CD4-positive, alpha-beta memory T cell (primary cell): ENCODE results near the gene CERS6. TPM values are rescaled to one million over a fixed set of nuclear protein-coding genes. Genes with fewer than 3 reads are reported as not detected.

Experiments used
- CTCF ChIA-PET: fragments of 350-600 bp; sonication (Branson Sonifier 250); formaldehyde crosslinking; loops from one replicate; lab custom pipeline; 2021; ENCODE audit warnings: inconsistent platforms; ENCODE audit not compliant: partially characterized antibody; lab: Charles Lee
- POLR2A ChIA-PET: fragments of 350-600 bp; sonication (Branson Sonifier 250); formaldehyde crosslinking; loops from one replicate; lab custom pipeline; 2021; ENCODE audit not compliant: partially characterized antibody; lab: Charles Lee
- DNase-seq, 5 donors: peaks; one replicate each; pipeline versions ENCODE4 v3.0.0 to v3.0.0-alpha.2; 2020 to 2022; ENCODE audit warnings: mixed read lengths in 1 of 5
- H3K27ac ChIP-seq: one replicate; pipeline ENCODE4 v1.7.0; 2013; ENCODE audit warnings: low read depth, low read length
- H3K27me3 ChIP-seq: 2 replicates; pipeline ENCODE4 v1.7.0; 2013; ENCODE audit warnings: mild to moderate bottlenecking, low read length, moderate library complexity; ENCODE audit not compliant: insufficient read depth
- H3K36me3 ChIP-seq: 2 replicates; pipeline ENCODE4 v1.7.0; 2013; ENCODE audit warnings: mild to moderate bottlenecking, low read length, moderate library complexity; ENCODE audit not compliant: insufficient read depth
- H3K4me1 ChIP-seq: 2 replicates; pipeline ENCODE4 v1.7.0; 2013; ENCODE audit warnings: mild to moderate bottlenecking, low read length, moderate library complexity; ENCODE audit not compliant: insufficient read depth
- H3K4me3 ChIP-seq, 2 donors: one replicate each; pipeline ENCODE4 v1.7.0; 2013; ENCODE audit warnings: low read length in 2 of 2, mild to moderate bottlenecking in 1 of 2
- H3K9me3 ChIP-seq, 2 donors: one replicate each; pipeline ENCODE4 v1.7.0; 2013; ENCODE audit warnings: low read length in 2 of 2, control low read depth in 1 of 2; ENCODE audit not compliant: control insufficient read depth in 1 of 2
- H3K27ac Mint-ChIP-seq, 7 donors: one replicate each; pipeline ENCODE4 v1.8.0; 2020 to 2021; ENCODE audit warnings: mixed read lengths in 7 of 7, mild to moderate bottlenecking in 6 of 7, inconsistent platforms in 3 of 7, moderate library complexity in 3 of 7
- H3K27me3 Mint-ChIP-seq, 2 donors: one replicate each; pipeline ENCODE4 v1.8.0; 2020 to 2021; ENCODE audit warnings: mixed read lengths in 2 of 2
- H3K36me3 Mint-ChIP-seq, 2 donors: one replicate each; pipeline ENCODE4 v1.8.0; 2020 to 2021; ENCODE audit warnings: mixed read lengths in 2 of 2, inconsistent platforms in 1 of 2, mild to moderate bottlenecking in 1 of 2
- H3K4me1 Mint-ChIP-seq, 4 donors: one replicate each; pipeline ENCODE4 v1.8.0; 2020 to 2021; ENCODE audit warnings: mixed read lengths in 4 of 4, mild to moderate bottlenecking in 1 of 4
- H3K4me3 Mint-ChIP-seq, 8 donors: one replicate each; pipeline ENCODE4 v1.8.0; 2020 to 2021; ENCODE audit warnings: mixed read lengths in 8 of 8, mild to moderate bottlenecking in 7 of 8, moderate library complexity in 6 of 8, inconsistent platforms in 3 of 8
- H3K9me3 Mint-ChIP-seq, 8 donors: one replicate each; pipeline ENCODE4 v1.8.0; 2020 to 2021; ENCODE audit warnings: mixed read lengths in 8 of 8, mild to moderate bottlenecking in 5 of 8, inconsistent platforms in 3 of 8, moderate library complexity in 1 of 8
- intact Hi-C: fragments of 100-400 bp; cut with micrococcal nuclease; formaldehyde crosslinking; loops from one replicate; pipeline ENCODE4 v1.15.1; 2023
- polyA plus RNA-seq, 2 donors: library from polyadenylated mRNA; unstranded; fragments of 300-500 nt; fragmentation: Illumina TruSeq; gene quantifications; one replicate each; pipeline ENCODE4 v1.2.3, GENCODE V29; 2021
- total RNA-seq, 2 experiments: library from RNA; stranded (reverse); gene quantifications; one replicate each; pipeline ENCODE4 v1.2.3, GENCODE V29; 2021

CERS6 gene
- total and polyA plus RNA-seq, 4 experiments from 2014 or later = 5.1 to 11.3 (median 7.6) TPM

DNA sequence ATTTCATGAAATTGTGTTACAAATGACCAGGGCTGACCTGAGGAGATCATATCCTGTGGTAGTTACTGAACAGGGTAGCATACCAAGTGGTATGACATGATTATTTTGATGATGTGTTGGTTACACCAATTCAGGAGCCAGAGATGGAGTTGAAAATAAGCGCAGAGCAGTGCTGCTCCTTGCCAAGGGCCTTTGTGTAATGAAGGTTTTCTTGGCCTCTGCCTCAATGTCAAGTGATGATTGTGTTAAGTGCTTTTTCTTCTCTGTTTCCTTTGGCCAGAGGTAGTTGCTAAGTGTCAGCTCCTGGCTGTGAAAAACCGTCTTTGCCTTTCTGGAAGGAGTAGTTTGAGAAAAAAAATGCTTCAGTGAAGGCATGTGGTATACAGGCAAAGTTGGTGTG, 131.2 kb downstream of the CERS6 start:
- ChIA-PET CTCF (no interaction called here), POLR2A (no interaction called here)
- Mint-ChIP-seq H3K27ac (no peak overlapping the region), H3K4me3 (no peak overlapping the region), H3K4me1 (peaks cover 12 to 20% (median 16%) of the 10 kb centered on the region in 4 donors), H3K27me3 (no peaks in the 10 kb centered on the region), H3K9me3 (no peaks in the 10 kb centered on the region), H3K36me3 (peaks cover 0 to 4% of the 10 kb centered on the region in 2 donors)
- DNase-seq = no peak
- Histone ChIP-seq H3K4me1 (peaks cover 13% of the 10 kb centered on the region), H3K27ac (no peak overlapping the region), H3K27me3 (no peaks in the 10 kb centered on the region), H3K36me3 (no peaks in the 10 kb centered on the region), H3K9me3 (no peaks in the 10 kb centered on the region), H3K4me3 (no peak overlapping the region)
- intact Hi-C loops = no loop called here

DNA sequence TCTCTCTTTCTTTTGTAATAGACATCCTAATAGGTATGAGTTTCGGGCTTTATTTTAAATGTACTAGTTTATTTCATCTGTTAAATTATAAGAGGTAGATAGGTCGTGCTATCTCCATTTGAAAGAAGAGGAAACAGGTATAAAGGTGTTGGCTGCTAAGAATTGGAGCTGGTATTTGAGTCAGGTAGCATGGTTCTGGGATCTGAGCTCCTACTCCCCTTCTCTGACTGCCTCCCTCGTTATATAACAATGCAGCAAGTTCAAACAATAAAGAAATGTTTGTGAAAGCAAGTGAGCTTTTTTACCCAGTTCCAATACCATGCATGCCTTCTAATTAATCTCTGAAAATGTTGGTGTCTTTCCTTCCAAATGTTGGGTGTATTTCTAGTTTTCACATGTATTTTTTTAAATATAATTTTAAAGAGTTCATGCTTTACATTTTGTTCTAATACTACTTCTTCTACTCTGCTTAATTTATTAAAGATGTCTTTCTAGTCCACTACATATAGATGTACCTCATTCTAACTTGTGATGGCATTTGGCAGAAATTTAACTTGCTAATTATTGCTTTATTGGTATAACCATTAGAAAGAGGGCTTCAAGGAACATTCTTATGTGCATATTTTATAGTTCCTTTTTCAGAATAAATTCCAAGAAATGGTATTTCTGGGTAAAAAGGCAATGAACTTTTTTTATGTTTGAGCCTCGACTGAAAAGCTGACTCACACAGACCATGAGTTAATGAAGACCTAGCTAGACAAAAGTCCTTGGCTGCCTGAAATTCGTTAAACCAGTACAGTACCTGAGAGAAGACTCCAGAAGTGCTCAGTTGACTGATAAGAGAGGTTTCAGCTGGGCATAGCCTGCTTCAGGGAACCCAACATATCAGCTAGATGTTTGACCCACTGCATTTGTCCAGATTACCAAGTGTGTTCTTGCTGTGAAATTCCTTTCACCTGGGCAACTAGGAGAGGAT, 133.5 kb downstream of the CERS6 start:
- Histone ChIP-seq H3K4me1 (peaks cover 3% of the 10 kb centered on the region), H3K27me3 (no peaks in the 10 kb centered on the region), H3K4me3 (no peak overlapping the region), H3K36me3 (no peaks in the 10 kb centered on the region), H3K27ac (no peak overlapping the region), H3K9me3 (no peaks in the 10 kb centered on the region)
- DNase-seq = no peak
- Mint-ChIP-seq H3K36me3 (peaks cover 0 to 4% of the 10 kb centered on the region in 2 donors), H3K4me3 (no peak overlapping the region), H3K4me1 (peaks cover 5 to 10% (median 9%) of the 10 kb centered on the region in 4 donors), H3K27me3 (no peaks in the 10 kb centered on the region), H3K9me3 (no peaks in the 10 kb centered on the region), H3K27ac (no peak overlapping the region)
- ChIA-PET CTCF (no interaction called here), POLR2A (interaction anchor here (0.6 kb wide), 1 partner anchor 297 kb away, joined by 3 read pairs; no protein-coding TSS in a partner anchor)
- intact Hi-C loops = no loop called here

DNA sequence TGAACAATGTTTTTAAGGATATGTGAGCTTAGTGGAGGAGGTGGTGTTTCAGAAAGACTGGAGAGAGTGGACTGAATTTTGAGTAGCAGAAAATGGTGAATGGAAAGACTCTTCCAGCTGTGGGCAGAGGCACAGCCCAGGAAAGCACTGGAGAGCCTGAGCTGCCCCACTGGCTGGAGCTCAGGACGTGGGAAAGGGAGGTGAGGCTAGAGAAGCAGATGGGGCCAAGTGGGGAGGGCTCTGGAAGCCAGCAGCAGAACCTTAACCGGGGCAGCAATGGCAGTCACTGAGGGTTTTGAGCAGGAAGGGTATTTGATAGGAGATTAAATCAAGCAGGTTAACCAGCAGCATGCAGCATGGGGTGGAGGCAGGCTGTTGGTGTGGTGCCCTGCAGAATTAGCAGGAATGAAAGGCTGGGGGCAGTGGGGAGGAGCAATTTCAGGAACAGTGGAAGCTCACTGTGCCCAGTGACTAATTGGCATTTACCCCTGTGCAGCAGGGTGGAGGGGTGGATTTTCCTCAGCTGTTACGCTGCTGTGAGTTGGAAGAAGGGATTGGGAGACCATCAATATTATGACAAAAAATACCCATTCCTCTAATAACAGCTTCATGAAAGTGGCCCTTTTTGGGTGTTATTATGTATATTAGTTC, 136.2 kb downstream of the CERS6 start:
- no peak overlapping the region for H3K27ac ChIP-seq
- intact Hi-C loops = no loop called here
- ChIA-PET CTCF (no interaction called here), POLR2A (no interaction called here)
- Mint-ChIP-seq H3K27me3 (no peaks in the 10 kb centered on the region), H3K9me3 (no peaks in the 10 kb centered on the region), H3K4me1 (peaks cover 14 to 22% (median 20%) of the 10 kb centered on the region in 4 donors), H3K36me3 (no peaks in the 10 kb centered on the region), H3K27ac (peak overlapping the region in 3 of 7 donors; percentile 25 to 62 (median 53)), H3K4me3 (no peak overlapping the region)
- H3K4me3 ChIP-seq = no peak overlapping the region
- no peak for DNase-seq
- H3K4me1 ChIP-seq = peaks cover 10% of the 10 kb centered on the region
- no peaks in the 10 kb centered on the region for H3K9me3 ChIP-seq
- no peaks in the 10 kb centered on the region for H3K36me3 ChIP-seq
- no peaks in the 10 kb centered on the region for H3K27me3 ChIP-seq

DNA sequence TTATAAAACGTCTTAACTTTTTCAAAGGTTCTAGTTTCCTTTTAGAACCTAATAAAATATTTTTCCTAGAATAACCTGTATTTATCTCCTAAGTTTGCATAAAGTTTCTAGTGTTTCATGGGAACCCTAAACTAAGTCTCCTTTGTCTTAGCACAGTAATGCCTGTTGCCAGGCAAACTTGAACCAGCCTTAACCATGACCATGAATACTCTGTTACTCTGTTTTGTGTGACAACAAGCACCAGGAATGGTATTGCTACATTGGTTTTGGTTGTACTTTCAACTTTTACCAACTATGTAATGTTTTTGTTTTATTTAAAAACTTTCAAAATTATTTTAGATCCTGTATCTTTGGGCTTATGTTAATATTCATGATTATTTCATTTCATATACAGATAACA, 137.6 kb downstream of the CERS6 start:
- Mint-ChIP-seq H3K36me3 (no peaks in the 10 kb centered on the region), H3K27me3 (no peaks in the 10 kb centered on the region), H3K4me3 (no peak overlapping the region), H3K27ac (no peak overlapping the region), H3K9me3 (no peaks in the 10 kb centered on the region), H3K4me1 (peaks cover 14 to 22% (median 20%) of the 10 kb centered on the region in 4 donors)
- ChIA-PET POLR2A (no interaction called here), CTCF (no interaction called here)
- Histone ChIP-seq H3K36me3 (no peaks in the 10 kb centered on the region), H3K4me1 (peaks cover 10% of the 10 kb centered on the region), H3K27me3 (no peaks in the 10 kb centered on the region), H3K9me3 (no peaks in the 10 kb centered on the region), H3K4me3 (no peak overlapping the region), H3K27ac (no peak overlapping the region)
- intact Hi-C loops = no loop called here
- DNase-seq = no peak

DNA sequence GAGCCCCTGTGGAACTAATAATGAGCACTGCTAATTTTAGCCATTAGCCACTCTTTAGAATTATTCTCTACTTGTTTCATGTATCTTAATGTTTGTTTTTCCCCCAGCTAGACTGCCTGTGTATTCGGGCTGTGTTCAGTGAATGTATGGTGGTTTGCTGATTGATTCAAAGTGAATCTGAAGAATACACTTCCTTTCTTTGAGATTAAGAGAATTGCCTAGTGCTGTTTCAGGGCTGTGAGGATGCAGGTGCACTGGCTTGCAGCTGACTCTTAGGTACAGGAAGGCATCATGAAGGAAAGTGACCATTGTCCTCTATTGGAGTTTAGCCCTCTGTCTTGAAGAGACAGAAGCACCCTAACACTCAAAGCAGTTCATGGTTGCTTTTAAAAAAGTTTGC, 138.7 kb downstream of the CERS6 start:
- CTCF ChIA-PET = no interaction called here
- Mint-ChIP-seq H3K27me3 (no peaks in the 10 kb centered on the region), H3K36me3 (no peaks in the 10 kb centered on the region), H3K27ac (peak overlapping the region in 2 of 7 donors; percentile 0 to 1), H3K4me1 (peaks cover 14 to 22% (median 20%) of the 10 kb centered on the region in 4 donors), H3K4me3 (peak overlapping the region in 1 of 8 donors; percentile 1), H3K9me3 (no peaks in the 10 kb centered on the region)
- Histone ChIP-seq H3K27ac (no peak overlapping the region), H3K9me3 (no peaks in the 10 kb centered on the region), H3K4me3 (no peak overlapping the region), H3K27me3 (no peaks in the 10 kb centered on the region), H3K36me3 (no peaks in the 10 kb centered on the region), H3K4me1 (peaks cover 10% of the 10 kb centered on the region)
- intact Hi-C loops = no loop called here
- POLR2A ChIA-PET = no interaction called here
- DNase-seq = no peak

DNA sequence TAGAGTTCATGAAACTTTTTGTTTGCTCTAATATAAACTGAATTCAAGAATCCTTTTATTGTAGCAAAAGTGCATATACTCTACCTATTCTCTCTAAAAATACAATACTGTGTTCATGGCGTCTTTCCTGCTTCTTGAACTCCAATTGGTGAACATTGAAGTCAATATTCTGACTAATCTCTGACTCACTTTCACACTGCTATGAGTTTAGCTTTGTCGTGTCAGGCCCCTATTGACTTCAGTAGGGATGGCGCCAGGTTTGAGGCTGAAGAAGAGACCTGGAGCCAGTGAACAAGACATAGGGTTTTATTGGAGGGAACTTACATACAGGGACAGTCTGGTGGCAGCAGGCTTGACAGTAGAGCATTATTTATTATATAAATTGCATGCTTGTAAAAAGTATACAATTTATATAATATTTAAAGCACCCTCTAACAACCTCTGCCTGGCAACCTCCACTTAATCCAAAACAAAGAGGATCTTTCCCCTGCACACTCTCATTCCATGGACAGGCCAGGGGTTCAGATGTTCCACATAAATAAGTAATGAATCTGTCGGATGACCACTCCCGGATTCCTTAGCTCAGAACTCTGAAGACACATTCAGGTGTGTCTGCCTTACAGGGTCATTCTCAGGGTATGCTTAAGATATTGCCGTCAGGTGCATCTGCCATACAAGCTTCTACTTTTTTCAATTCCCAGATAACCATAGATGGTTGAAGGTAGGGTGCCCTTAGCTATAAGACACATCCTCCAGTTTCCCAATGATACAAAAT, 141.0 kb downstream of the CERS6 start:
- no peaks in the 10 kb centered on the region for H3K27me3 Mint-ChIP-seq
- no peak overlapping the region for H3K4me3 ChIP-seq
- H3K27me3 ChIP-seq = no peaks in the 10 kb centered on the region
- H3K4me3 Mint-ChIP-seq = no peak overlapping the region
- intact Hi-C loops = no loop called here
- peaks cover 14 to 22% (median 21%) of the 10 kb centered on the region in 4 donors for H3K4me1 Mint-ChIP-seq
- CTCF ChIA-PET = no interaction called here
- H3K4me1 ChIP-seq = peaks cover 10% of the 10 kb centered on the region
- H3K27ac ChIP-seq = no peak overlapping the region
- DNase-seq = no peak
- no peaks in the 10 kb centered on the region for H3K9me3 Mint-ChIP-seq
- no peaks in the 10 kb centered on the region for H3K9me3 ChIP-seq
- peaks cover 0 to 4% of the 10 kb centered on the region in 2 donors for H3K36me3 Mint-ChIP-seq
- H3K36me3 ChIP-seq = no peaks in the 10 kb centered on the region
- no peak overlapping the region for H3K27ac Mint-ChIP-seq
- POLR2A ChIA-PET = no interaction called here

DNA sequence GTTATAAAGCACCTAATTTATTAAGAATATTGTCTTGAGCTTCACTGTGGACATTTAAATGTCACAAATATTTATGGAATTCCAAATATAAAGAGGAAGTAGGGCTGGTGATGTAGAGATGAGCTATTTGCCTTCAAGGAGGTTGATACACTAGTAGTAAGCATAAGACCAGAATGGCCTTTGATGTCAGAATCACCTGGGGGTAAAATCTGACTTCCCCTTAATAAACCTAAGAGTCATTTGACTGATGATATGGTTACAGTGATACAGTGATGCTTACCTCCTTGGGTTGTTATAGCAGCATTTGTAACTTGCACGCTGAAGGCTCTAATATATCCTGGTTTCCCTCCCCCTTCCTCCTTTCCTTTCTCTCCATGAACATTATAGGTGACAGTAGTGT, 143.7 kb downstream of the CERS6 start:
- CTCF ChIA-PET = no interaction called here
- peaks cover 0 to 11% (median 8%) of the 10 kb centered on the region in 8 donors for H3K9me3 Mint-ChIP-seq
- no peak overlapping the region for H3K27ac ChIP-seq
- H3K4me1 ChIP-seq = peaks cover 5% of the 10 kb centered on the region
- H3K9me3 ChIP-seq = no peaks in the 10 kb centered on the region
- no peaks in the 10 kb centered on the region for H3K36me3 ChIP-seq
- no peak for DNase-seq
- peaks cover 7 to 13% (median 10%) of the 10 kb centered on the region in 4 donors for H3K4me1 Mint-ChIP-seq
- intact Hi-C loops = no loop called here
- H3K4me3 Mint-ChIP-seq = no peak overlapping the region
- H3K4me3 ChIP-seq = no peak overlapping the region
- no peaks in the 10 kb centered on the region for H3K27me3 ChIP-seq
- H3K36me3 Mint-ChIP-seq = peaks cover 4 to 19% of the 10 kb centered on the region in 2 donors
- no peak overlapping the region for H3K27ac Mint-ChIP-seq
- POLR2A ChIA-PET = no interaction called here
- no peaks in the 10 kb centered on the region for H3K27me3 Mint-ChIP-seq
